Stimulated activated CD4-positive, alpha-beta T cell treated with anti-CD3 and anti-CD28 coated beads, Interleukin-2, amount 100 ng/mL, for 4 hours (primary cell): ENCODE results near the gene TBC1D22A.
"Not testable (repeated sequence)": the region's sequence is repeated elsewhere in the genome, so short reads cannot be mapped to it uniquely, and the experiment has no call there.

Experiments
- DNase-seq: peaks from one replicate; pipeline ENCODE4 v3.0.0-alpha.2; 2020; ENCODE audit warnings: low read depth

The TBC1D22A gene

DNA sequence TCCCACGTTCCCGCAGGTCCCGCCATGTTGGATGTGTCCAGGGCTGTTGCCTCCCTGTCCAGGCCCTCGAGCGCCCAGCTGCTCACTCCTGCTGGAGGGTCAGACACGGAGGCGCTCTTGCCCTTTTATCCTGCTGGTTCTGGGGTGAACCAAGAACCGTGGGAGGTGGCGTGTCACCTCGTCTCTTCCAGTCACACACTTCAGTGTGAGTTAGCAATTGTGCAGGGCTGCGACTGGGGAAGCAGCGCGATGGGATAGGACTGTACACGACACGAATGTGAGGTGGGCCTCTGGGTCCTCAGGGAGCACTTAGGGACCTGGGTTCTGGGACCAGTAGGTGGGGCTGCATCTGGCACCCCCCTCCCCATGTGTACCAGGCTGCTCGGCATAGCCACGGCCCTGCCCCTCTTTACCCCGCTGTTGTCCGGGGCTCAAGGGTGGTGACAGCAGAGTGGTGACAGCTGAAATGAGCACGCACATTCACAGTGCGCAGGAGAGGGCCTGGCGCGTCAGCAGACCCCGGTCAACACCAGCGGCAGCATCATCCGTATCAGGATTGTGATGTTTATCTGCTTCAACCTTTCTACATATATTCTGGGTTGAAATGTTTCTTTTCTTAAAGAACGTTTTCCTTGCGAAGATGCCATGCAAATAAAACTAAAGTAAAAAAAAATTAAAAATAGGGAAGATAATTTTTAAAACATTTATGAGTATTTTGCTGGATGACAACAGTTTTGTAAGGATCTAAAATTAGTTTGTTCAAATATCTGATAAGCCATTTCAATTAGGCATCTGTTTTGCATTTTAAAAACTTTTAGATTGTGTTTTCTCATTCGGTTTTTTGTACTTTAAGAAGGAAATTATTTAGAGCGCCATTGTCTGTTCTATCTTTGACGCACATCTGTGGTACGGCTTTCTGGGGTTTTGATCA is 210.7 kb downstream of the TBC1D22A start:
- DNase-seq, result no peak

DNA sequence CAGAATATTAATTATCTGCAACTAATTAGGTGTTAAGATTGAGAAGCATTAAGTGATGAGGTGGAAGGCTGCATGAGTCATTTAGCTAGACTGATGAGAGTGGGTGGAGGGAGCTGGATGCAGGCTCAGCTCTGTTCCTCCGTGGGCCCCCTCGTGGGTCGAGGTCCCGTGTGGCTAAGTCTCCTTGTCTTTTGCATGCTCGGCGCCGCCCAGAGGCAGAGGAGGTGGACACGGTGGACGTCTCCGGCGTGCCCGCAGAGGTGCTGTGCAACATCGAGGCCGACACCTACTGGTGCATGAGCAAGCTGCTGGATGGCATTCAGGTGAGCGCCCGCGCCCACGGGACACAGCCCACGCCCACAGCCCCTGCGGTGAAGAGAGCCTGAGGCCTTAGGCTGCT is 211.6 kb downstream of the TBC1D22A start:
- no peak for DNase-seq

DNA sequence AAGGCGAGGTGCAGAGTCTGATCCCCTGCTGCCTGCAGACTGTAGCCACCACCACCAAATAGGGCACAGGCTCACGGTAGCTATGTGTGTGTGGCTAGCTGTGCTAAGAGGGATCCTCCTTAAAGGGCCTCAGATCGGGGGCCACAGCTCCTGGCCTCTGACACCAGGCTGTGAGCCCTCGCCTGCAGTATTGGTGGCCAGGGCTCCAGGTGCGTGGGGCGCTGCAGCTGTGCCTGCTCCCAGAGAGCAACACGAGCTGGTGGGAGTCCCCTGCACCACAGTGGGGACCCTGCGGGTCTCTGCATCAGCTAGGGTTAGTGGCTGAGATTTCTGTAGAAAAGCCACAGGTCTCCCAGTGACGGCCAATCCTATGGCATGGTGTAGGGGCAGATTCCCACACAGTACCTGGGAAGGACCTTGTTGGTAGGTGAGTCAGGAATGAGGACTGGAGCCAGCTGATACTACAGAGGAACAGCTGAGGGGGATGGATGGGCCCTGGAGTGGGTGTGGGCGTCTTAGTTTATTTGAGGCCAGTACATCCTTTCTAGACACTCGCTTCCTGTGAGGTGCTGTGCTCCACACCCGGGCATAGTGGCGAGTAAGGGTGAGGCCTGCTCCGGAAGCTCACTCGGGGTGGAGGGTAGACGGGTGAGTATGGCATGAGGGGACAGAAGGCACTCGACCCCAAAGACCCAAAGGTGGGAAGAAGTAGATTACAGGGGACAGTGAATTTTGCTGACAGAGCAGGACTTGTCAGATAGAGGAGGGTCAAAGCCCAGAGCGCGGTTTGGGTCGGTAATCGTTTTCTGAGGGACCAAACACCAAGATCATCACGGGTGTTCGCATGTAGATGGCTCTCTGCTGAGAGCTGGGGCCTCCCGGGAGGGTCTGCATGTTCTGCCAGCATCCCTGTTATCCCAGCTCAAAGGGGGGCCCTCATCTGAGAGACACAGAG is 212.5 kb downstream of the TBC1D22A start:
- no peak for DNase-seq

DNA sequence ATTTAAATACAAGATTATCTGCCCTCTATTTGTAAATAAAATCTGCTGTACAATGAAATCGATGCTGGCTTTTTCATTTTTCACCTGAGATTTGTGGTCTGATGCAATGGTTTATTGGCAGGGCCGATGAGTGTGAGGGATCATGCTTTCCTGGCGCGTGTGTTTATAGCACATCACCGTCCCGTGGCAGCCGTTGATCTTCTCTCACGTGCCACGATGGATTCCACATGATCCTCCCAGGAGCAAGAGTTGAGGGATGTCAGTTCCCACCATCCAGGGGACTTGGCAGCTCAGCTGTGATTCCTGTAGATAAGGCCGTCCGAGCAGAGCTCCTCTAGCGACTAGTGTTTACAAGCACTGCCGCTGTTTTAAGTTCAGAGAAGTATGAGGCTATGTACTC is 213.7 kb downstream of the TBC1D22A start:
- DNase-seq, result no peak

DNA sequence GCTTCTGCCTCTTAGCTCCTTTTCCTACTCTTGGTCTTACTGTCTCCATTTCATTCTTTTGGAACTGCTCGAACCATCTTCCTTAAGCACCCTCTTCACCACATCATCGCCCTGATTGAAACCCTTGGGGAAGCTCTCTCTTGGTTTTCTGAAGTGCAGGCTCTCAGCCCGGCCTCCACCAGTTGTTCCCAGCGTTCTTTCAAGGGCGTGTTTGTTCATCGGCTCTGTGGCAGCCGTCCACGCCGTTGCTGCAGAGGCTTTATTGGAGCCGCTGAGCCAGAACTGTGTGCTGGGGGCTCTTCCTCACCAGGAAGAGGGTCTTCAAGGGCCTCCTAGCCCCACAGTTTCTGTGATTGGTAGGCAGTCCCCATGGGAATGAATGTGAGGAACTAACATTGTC is 214.1 kb downstream of the TBC1D22A start:
- no peak for DNase-seq

DNA sequence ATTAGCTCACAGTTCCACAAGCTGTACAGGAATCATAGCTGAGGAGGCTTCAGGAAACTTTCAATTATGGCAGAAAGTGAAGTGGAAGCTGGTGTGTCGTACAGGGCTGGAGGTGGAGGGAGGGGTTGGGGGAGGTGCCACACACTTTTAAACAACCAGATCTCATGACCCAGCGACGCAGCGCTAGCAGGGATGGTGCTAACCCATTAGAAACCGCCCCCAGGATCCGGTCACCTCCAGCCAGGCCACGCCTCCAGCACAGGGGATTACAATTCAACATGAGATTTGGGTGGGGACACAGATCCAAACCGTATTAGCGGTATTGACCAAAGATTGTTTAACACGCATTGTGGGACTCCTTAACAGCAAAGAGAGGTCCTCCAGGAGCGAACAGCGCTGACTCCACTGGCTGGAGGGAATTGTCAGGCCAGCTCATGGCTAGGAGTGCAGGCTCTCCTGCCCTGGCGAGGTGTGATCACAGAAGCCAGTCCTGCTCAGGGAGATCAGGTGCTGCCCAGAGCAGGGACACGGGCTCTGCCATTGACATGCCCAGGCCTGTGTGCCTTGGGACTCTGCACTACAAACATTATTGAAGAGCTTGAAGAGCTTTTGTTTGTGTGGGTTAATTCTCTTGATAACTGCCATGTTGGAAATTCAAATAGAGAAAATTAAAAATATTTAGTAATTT is 215.3 kb downstream of the TBC1D22A start:
- no peak for DNase-seq

DNA sequence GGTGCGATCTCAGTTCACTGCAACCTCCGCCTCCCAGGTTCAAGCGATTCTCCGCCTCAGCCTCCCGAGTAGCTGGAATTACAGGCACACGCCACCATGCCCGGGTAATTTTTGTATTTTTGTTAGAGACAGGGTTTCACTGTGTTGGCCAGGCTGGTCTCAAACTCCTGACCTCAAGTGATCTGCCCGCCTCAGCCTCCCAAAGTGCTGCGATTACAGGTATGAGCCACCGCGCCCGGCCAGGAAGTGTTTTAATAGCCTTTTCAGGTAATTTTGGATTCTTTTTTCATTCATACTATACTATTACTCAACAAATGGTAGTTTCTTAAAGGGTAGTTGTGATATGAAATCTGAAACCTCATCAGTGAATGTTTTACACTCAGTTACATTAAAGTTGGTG is 216.2 kb downstream of the TBC1D22A start:
- not testable (repeated sequence) for DNase-seq

DNA sequence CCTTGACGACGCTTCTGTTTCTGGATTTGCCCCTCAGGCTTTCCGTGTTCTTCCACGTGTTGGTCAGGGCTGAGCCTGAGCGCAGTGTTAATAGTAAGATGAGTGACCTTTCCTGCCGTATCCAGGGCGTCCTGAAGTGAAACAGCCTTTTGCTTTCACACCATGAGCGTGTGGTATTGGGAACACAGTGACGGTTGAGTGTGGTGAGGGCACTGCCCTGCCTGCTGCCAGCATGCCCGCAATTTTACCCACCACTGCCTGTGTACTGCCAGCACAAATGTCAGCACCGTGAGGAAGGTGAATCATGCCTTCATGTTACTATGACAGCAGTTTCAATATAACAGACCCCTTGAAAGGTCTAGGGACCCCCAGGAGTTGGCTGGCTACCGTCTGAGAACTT is 217.1 kb downstream of the TBC1D22A start:
- DNase-seq, result no peak

DNA sequence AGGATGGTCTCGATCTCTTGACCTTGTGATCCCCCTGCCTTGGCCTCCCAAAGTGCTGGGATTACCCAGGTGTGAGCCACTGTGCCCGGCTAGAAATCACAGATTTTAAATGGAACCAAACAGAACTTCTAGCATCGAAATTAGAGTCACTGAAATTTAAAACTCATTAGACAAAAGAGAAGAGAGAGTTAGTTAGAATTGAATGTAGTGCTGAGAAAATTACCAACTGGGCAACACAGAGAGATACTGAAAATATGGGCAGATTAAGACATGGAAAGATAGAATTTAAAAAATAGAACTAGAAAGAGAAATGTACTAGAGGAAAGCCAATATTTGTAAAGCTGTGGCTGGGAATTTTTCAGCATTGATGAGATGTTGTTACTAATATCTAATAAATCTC is 217.9 kb downstream of the TBC1D22A start:
- DNase-seq, result no peak

DNA sequence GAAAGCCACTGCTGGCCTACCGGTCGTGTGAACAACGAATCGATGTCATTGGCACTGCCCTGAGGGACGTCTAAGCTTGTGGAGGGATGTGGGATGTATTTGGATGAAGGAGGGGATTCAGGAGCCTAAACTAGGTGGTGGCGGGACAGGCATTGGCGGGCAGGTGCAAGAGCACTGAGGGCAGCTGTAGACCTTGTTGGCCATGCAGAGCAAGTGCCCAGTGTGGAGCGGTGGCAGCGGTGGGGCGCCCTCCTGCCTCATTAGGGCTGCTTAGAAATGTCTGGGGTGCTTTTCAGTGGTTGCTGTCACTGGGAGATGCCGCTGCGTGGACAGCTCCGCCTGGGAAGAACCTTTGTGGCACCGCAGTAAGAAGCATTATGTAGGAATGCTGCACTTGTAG is 220.2 kb downstream of the TBC1D22A start:
- no peak for DNase-seq

DNA sequence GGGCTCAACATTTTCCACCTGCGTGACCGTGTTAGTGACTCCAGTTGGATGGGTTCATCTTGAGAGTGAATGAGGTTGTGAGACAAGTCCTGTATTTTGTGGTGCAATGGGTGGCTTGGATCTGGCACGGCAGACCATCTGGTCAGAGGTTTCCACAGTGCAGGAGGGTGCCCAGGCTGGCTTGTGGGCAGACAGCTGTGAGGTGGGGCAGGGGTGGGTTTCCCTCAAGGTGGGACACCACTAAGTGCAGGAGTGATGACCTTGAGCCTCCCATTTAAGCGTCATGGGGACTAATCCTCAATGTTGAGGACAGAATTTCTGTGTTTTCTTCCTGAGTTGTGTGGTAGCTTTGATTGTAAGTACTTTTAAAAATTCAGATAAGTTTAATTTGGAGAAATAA is 220.6 kb downstream of the TBC1D22A start:
- no peak for DNase-seq

DNA sequence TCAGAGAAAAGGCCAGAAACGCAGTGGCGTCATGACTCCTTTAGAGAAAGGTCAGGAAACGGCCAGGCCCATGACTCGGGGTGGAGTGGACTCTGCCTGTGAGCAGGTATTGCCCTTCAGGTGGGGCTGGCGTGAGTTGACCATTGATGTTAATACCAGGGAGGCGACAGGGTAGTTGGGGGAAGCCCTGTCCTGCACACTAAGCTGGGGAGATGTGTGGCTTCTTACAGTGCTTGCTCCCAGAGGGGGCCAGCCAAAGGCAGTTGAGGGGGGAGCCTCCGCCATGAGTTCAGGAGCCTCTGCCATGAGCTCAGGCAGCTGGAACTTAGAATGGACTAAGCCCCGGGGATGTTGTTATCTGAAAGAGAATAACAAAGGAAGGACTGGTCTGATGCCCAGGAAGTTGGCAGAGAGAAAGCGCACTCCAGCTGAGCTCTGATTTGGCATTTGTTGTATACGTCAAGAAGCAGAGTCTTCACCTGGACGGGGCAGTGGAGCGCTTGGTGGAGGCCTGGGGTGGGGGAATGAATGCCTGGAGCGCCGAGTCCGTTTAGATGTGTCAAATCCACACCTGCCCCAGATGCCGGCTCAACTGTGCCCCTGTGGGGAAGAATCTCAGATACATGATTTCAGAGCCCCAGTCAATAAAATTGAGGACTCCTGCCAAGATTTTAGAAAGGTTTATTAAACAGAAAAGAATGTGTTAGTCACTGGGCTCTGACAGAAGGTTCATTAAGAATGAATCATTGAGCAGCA is 222.5 kb downstream of the TBC1D22A start:
- DNase-seq, result no peak

DNA sequence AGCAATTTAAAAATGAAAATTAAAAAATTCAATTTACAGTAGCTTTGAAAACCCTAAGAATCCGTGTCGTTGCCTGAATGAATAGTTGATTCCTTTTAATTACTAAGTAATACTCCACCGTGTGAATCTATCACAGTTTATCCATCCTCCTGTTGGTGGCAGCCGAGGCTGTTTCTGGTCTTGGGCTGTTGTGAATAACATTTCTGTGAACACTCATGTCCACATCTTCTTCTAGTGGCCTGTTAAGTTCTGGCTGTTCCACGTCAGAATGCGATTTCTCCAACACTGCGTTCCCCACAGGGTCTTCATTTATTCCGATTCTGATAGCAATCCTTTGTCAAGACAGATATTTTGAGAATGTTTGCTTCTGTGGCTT is 223.0 kb downstream of the TBC1D22A start:
- no peak for DNase-seq

DNA sequence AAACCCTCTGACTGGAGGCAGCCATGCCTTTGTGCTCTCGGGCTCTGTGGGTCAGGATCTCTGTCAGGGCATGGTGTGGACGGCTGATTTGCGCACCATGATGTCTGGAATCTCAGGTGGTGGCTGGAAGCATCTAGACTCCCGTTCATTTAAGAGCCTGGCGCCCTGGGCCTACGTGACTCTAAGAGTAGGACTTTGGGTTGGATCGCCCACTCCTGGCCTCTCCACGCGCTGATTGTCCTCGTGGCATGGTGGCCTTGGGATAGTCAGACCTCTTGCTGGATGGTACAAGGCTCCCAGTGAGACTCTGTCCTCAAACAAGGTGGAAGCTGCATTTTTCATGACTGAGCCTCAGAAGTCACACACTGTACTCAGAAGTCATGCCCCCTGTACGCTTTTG is 224.3 kb downstream of the TBC1D22A start:
- no peak for DNase-seq

DNA sequence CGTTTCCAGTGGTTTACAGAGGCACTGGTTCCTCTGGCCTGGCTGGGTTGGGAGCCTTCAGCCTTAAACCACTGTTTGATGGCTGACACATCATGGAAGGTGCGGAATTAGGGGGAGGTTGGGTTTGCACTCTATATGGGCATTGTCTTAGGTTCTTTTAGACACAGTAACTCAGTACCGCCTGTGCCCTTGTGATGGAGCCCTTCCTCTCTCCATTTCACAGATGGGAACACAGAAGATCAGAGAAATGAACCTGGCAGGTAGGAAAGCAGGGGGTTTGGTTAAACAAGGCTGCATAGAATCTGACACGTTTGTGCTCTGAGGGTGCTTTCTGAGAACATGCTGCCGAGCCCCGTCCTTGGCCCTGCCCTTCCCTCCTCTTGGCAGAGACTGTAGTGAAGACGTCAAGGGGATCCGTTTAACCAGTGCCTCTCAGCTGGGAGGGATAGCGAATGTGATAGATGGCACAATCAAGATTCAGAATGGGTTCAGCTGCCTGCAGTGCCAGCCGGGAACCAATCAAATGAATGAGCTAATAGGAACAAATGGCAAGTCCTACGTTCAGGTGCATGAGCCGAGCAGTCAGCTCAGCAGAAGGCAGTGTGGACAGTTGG is 228.6 kb downstream of the TBC1D22A start:
- no peak for DNase-seq

DNA sequence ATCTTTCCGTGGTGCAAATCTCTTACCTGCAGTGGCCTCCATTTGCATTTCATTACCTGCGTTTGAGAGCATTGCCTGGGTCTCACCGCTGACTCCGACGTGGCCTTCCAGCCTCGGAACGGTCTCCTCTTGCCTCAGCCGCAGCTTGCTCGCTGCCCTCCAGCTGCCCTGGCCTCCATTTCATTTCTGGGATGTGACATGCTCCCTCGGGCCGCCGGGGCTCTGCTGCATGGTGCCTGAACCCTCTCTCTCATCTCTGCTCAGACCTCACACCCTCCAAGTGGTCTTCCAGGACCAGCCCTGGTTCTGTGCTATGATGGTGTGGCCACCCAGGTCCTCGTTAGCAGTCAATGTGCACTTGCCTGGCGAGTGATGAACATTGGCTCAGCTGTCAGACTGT is 229.2 kb downstream of the TBC1D22A start:
- DNase-seq, result no peak

DNA sequence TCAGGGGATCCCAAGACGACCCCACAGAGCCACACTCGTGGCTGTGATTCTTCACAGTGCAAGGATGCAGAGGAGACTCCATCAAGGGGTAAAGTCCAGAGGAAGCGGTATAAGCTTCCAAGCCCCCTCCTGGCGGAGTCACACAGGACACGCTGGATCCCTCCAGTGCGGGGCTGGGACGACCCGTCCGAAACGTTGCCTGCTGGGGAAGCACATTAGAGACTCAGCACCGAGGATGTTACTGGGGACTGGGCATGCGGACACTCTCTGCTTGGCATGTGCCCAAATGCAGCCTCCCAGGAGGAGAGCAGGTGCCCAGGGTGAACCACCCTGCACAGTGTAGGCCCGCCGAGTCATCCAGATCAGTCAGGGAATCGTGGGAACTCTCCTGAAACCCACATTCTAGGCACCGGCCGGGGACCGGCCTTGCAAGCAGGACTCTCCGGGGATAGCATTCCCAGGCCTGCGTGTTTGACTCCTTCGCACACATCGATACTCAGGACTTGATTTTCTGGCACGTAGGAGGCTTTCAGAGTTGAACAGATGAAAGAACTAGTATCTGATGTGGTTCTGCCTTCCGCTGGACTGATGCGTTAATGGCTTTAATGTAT is 229.8 kb downstream of the TBC1D22A start:
- DNase-seq, result no peak

DNA sequence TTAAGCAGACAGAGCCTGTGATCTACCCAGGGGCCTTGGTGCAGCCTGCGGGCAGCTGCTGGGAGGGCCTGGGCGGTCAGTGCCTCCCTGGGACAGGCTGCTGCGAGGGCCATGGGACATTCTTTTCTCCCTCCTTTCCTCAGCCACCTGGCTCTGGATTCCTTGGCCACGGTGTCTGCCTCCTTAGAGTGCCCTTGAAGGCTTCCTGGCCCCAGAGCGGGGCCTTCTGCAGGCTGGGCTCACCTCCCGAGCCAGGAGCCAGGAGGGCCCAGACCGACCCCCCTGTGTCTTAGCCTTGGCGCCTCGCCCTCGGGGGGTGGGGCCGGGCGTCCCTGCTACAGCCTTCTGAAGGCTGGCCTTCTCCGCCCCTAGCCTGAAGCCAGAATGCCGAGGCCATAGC is 231.2 kb downstream of the TBC1D22A start:
- DNase-seq, result no peak

DNA sequence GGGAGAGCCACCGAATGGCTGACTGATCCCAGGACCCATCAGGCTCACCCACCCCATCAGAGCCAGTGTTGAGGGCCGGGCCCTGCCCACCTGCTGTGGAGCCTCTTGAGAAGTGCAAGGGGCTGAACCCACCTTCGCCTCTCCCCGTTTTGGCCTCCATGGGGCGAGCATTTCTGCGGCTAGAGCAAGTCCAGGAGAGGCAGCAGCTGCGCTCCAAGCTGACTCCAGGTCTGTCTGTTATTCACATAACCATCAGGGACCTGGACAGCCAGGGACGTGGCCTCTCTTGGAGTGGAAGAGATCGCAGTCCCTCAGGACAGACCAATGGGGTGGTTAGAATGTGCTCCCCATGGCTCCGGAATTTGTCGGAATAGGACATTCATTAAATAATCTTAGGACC is 231.8 kb downstream of the TBC1D22A start:
- DNase-seq, result no peak

DNA sequence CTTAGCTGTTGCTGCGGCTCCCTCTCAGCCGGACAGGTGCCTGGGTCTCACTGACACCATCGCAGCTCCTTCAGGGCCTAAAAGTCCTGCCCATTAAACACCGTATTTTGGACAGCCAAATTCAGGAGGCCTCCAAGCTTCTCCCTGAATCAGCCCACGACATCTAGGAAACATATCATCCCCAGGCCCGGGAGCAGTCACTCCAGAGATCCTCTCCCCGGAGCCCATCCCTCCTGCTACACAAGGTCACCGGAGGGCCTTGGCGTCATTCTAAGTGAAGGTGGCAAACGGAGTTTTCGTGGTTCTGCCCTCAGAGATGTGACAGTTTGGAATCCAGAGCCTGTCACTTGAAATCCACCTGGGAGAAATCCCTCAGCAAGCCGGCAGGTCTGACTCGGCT is 232.5 kb downstream of the TBC1D22A start:
- no peak for DNase-seq
